Measurements from ENCODE around the gene GRAMD4.

GRAMD4 gene, protein sequence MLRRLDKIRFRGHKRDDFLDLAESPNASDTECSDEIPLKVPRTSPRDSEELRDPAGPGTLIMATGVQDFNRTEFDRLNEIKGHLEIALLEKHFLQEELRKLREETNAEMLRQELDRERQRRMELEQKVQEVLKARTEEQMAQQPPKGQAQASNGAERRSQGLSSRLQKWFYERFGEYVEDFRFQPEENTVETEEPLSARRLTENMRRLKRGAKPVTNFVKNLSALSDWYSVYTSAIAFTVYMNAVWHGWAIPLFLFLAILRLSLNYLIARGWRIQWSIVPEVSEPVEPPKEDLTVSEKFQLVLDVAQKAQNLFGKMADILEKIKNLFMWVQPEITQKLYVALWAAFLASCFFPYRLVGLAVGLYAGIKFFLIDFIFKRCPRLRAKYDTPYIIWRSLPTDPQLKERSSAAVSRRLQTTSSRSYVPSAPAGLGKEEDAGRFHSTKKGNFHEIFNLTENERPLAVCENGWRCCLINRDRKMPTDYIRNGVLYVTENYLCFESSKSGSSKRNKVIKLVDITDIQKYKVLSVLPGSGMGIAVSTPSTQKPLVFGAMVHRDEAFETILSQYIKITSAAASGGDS

GRCh38 chr22:46619830-46620501 lies at the start of gene GRAMD4:
TSS of gene GRAMD4 (plus strand) at chr22:46620386. CDS start at chr22:46626800, 6,414 bp downstream.
- DNase-seq (ENCODE audit: low read depth in 2 of 2) = no peak

- no peak for DNase-seq (ENCODE audit: low read depth in 2 of 2)
Observed at GRCh38 chr22:46571642-46572250, 48.4 kb upstream of the GRAMD4 start.

DNA sequence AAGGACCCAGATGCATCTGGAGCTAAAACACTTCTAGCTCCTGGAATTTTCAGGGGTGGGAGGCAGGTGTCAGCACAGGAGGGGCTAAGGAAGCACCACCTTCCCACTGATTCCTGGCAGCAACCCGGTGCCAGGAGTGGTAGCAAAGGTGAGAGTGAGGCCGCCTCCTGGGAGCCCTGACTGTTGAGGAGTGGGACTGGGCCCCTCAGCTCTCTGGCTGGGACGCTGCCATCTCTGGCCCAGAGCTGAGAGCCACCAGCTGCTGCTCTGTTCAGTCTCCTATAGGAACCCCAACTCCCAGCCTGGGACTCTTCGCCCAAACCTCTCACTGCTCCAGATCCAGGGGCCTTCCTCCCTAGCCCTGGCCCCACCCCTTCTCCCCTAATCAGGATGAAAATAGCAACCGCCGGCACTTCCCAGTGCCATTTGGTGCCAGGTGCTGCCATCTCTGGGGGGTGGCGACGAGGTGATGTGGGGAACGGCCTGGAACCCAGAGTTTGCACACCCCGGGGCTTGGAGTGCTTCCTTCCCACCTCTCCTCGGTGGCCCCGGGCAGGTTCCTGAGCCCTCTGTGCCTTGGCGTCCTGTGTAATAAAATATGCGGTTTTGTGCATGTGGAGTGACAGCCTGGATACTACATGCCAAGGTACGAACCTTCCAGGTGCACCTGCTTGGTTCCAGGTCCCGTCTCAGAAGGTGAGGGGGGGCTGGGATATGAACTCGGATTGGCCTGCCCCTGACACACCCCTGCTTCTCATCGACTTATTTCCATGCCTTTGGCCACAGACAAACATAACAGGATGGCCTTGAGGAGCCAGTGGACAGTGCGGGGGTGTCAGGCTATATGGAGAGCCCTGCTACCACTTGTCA lies 47.0 kb upstream of the GRAMD4 start:
- DNase-seq (ENCODE audit: low read depth in 2 of 2) = no peak

DNA sequence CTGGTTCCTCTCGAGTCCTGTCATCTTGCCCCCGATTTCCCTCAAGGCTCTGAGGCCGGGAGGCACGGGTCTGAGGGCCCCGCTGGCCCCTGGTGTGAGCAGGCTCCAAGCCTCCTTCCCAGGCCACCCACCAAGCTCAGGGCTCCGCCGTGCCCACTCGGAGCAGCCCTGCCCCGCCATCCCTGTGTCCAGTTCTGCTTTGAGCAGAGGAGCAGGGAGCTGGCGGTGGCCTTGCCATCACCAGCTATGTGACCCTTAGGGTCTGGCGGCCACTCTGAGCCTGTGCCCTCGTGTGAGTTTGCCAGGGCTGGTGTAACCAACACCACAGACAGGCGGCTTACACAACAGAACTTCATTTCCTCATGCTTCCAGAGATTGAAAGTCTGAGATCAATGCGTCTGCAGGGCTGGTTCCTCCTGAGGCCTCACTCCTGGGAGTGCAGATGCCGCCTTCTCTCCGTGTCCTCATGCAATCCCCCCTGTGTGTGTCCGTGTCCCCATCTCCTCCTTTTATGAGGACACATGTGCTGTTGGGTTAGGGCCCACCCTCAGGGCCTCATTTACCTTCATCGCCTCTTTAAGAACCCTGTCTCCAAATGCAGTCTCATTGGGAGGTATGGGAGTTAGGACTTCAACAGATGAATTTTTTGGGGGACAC lies 46.3 kb upstream of the GRAMD4 start:
- DNase-seq (ENCODE audit: low read depth in 2 of 2) = no peak

GRCh38 chr22:46574438-46574992 lies 45.7 kb upstream of the GRAMD4 start:
- DNase-seq (ENCODE audit: low read depth in 2 of 2) = no peak

DNA sequence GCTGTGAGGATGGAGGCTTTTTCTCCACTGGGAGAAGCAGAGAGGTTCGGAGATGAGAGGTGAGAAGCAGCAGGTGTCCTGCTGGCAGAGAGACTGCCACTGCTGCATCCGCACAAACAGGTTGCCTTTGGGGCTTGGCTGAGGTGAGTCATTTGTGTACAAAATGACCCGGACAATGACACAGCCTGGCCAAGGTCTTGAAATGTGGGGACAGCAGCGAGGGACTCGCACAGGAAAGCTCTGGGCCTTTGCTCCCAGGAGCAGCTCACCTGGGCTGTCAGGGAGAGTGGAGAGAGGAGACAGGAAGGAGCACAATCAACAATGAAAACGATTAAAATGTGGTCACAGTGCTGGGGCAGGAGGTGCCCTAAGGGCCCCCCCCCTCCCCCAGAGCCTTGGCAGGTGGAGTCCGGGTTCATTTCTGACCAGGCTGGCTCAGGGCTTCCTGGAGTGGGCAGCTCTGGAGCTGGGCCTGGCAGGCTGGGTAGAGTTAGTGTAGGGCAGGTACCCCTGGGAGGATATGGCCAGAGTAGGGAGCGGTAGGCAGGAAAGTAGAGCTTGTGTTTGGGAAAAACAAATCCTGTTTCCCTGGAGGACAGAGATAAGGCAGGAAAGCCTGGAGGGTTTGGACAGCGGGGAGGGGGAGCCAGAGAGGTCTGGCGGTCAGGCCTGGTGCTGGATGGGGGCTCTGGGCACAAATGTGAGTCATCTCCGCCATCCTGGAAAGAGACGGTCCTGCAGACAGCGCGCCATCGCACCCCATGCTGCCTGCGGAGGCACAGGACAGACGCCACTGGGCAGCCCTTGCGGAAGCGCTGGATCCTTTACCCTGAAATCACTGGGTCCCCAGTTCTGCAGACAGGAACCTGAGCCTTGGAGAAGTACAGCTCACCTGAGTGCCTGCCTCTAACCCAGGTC lies 44.9 kb upstream of the GRAMD4 start:
- no peak for DNase-seq (ENCODE audit: low read depth in 2 of 2)

DNA sequence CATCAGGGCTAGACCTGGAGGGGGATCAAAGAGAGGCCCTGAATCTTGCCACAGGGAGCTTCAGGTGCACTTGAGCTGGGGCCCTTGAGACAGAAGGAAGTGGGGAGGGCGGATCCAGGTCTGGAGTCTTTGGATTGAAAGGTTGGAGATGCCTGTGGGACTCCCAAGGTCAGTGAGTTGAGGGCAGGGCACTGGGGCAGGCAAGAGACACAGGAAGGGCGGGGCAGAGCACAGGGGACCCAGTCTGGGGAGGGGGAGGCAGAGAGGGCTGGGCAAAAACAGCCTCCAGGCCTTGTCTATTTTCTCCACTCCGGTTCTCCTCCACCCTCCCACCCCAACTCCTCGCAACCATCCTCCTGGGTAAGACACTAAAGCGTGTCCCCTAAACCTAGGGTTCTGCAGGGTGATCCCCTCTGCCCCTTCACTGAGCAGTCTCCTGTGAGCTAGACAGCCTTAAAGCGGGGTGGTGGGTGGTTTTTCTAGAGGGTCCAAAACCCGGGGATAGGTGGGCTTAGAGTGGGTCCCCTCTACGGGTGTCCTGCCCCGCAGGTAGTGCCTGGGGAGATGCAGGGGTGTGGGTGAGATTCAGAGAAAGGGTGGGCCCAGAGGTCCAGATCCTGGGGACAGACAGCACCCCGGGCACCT lies 44.2 kb upstream of the GRAMD4 start:
- DNase-seq (ENCODE audit: low read depth in 2 of 2) = no peak

GRCh38 chr22:46576556-46577367 lies 43.4 kb upstream of the GRAMD4 start:
- DNase-seq (ENCODE audit: low read depth in 2 of 2) = peak in 1 of 2 donors; percentile 36

DNA sequence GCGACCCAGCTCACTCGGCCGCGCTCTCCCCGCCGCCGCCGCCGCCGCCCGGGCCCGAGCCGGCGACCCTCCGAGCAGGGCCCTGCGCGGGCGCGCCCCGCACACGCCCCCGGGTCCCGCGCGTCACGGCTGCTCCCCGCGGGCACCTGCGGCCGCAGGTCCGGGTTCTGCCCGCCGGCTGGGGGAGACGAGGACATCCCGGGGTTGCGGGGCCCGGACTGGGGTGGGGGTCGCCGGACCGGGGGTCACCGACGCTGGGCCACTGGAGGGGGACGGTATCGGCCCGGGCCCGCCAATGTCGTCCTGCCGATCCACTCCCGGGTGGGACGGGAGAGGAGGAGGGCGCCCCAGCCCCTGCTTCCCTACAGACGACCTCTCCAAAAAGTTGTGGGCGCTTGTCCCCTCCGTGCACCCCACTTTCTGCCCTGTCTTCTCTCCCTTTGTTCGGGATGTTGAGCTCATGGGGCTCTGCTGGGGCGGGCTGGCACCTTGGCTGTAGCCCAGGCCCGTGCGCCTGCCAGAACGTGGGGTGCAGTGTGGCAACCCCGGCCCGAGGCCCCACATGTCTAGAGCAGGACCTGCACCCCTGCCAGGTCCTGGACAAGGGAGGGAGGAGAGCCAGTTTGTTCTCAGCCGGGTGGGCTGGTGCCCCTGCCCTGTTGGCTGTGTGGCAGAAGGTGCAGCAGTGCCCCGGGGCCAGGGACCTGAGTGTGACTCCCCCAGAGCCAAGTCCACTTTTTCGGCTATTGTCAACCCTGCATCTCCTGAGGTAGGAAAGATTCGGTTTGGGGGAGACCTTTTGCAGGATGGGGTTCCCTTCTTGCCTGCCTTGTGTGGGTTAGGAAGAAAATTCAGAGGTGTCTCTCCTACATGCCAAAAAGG lies 42.6 kb upstream of the GRAMD4 start:
- no peak for DNase-seq (ENCODE audit: low read depth in 2 of 2)

DNA sequence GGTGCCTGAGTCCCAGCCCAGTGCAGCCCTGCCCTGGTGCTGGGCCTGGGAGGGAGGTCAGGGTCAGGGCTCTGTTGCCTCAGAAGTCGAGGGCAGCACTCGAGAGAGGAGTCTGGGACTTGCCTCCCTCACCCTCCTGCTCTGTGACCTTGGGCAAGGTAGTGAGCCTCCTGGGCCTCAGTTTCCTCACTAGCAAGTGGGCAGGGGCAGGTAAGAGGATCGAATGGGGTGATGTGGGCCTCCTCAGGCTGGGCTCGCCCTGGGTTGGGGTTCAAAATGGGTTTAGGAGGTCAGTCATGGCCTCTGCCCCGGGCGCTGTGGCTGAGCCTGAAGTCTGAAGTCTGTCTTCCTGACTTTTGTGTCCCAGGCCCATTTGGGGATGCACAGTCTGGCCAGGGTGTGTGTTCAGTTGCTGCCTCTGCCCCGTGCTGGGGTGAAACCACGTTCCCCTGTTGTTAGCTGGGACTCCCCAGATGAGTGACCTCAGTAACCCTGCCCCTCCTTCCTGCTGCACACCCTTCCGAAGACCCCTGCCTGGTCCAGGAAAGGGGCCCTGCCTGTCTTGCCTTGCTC lies 41.8 kb upstream of the GRAMD4 start:
- DNase-seq (ENCODE audit: low read depth in 2 of 2) = no peak

- DNase-seq (ENCODE audit: low read depth in 2 of 2) = no peak
Observed at GRCh38 chr22:46578824-46579561, 41.2 kb upstream of the GRAMD4 start.

- no peak for DNase-seq (ENCODE audit: low read depth in 2 of 2)
Observed at GRCh38 chr22:46579751-46580449, 40.3 kb upstream of the GRAMD4 start.

GRCh38 chr22:46580940-46581537 lies 39.1 kb upstream of the GRAMD4 start:
- no peak for DNase-seq (ENCODE audit: low read depth in 2 of 2)

DNA sequence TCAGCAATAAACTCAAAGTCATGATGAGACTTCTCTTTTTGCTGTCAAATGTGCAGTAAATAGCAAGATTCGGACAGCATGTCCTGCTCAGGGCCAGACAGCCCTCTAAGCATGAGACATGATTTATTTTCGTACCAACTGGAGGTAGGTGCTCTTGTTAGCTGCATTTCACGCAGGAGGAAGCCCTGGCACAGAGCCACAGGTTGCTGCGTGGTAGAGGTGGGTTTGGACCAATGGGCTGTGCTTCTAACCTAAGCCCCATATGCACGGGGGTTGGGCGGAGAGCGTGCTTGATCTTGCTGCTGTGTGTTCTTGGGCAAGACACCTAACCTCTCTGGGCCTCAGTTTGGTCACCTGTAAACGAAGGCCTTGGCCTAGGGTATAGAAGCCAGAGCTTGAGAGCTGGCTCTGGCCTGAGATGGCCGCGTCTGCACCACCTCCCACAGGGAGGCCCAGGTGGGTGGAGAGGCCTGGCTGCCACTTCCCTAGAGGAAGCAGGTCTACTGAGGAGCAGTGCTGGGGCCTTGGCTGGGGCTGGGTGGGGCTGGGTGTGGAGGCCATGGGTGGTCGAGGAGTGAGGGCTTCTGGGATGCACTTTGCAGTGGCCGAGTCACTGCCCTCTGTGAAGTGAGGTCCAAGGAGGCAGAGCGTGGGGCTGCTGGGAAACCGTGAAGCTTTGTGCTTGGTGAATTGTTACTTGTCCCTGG lies 38.5 kb upstream of the GRAMD4 start:
- no peak for DNase-seq (ENCODE audit: low read depth in 2 of 2)

Data from stimulated activated CD8-positive, alpha-beta memory T cell treated with anti-CD3 and anti-CD28 coated beads, Interleukin-7, amount 100 ng/mL, for 1 hour (primary cell).